CD4-positive, alpha-beta T cell treated with Interleukin-12 subunit alpha and Interleukin-12 subunit beta, for 1 hour (primary cell): ENCODE data around the gene GGACT.

Experiments
- DNase-seq: peaks from one replicate; pipeline ENCODE4 v3.0.0-alpha.2; 2020

GGACT gene

GRCh38 chr13:100510208-100510957 is 78.2 kb downstream of the GGACT start:
- no peak for DNase-seq

GRCh38 chr13:100508996-100509395 is 79.6 kb downstream of the GGACT start:
- DNase-seq = no peak

- DNase-seq = no peak
Observed at GRCh38 chr13:100508455-100508854, 80.1 kb downstream of the GGACT start.

GRCh38 chr13:100506600-100507422 is 81.8 kb downstream of the GGACT start:
- peak; percentile 25 for DNase-seq

GRCh38 chr13:100506154-100506553 is 82.4 kb downstream of the GGACT start:
- no peak for DNase-seq

- no peak for DNase-seq
Observed at GRCh38 chr13:100503622-100504021, 85.0 kb downstream of the GGACT start.

GRCh38 chr13:100502446-100502845 is 86.1 kb downstream of the GGACT start:
- DNase-seq = no peak

- DNase-seq = no peak
Observed at GRCh38 chr13:100497389-100497788, 91.2 kb downstream of the GGACT start.

- no peak for DNase-seq
Observed at GRCh38 chr13:100495455-100495854, 93.1 kb downstream of the GGACT start.

- no peak for DNase-seq
Observed at GRCh38 chr13:100493418-100493817, 95.2 kb downstream of the GGACT start.

GRCh38 chr13:100491164-100491842 is 97.3 kb downstream of the GGACT start:
- DNase-seq = no peak

- no peak for DNase-seq
Observed at GRCh38 chr13:100490692-100491091, 97.9 kb downstream of the GGACT start.

GRCh38 chr13:100485265-100485664 is 103.3 kb downstream of the GGACT start:
- no peak for DNase-seq

GRCh38 chr13:100484702-100485101 is 103.9 kb downstream of the GGACT start:
- DNase-seq = no peak

GRCh38 chr13:100483841-100484381 is 104.7 kb downstream of the GGACT start:
- DNase-seq = no peak

GRCh38 chr13:100483139-100483538 is 105.5 kb downstream of the GGACT start:
- no peak for DNase-seq

- no peak for DNase-seq
Observed at GRCh38 chr13:100480676-100481075, 107.9 kb downstream of the GGACT start.
